ENCODE results near the gene CDK13.

Gene CDK13

GRCh38 chr7:40072268-40072667 is 122.2 kb downstream of the CDK13 start:
- in situ Hi-C loops (cut with MboI; ENCODE audit: low pct_unique_long_range_greater_than_20kb, low sequenced_read_pairs, unreplicated experiment): no loop called here
- DNase-seq (ENCODE audit: low spot score): no peak
- TF ChIP-seq, protein P1, sequence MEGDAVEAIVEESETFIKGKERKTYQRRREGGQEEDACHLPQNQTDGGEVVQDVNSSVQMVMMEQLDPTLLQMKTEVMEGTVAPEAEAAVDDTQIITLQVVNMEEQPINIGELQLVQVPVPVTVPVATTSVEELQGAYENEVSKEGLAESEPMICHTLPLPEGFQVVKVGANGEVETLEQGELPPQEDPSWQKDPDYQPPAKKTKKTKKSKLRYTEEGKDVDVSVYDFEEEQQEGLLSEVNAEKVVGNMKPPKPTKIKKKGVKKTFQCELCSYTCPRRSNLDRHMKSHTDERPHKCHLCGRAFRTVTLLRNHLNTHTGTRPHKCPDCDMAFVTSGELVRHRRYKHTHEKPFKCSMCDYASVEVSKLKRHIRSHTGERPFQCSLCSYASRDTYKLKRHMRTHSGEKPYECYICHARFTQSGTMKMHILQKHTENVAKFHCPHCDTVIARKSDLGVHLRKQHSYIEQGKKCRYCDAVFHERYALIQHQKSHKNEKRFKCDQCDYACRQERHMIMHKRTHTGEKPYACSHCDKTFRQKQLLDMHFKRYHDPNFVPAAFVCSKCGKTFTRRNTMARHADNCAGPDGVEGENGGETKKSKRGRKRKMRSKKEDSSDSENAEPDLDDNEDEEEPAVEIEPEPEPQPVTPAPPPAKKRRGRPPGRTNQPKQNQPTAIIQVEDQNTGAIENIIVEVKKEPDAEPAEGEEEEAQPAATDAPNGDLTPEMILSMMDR (IDR thresholded peaks at IDR 0.05; ENCODE audit: extremely low read depth, insufficient read depth, missing control alignments): no peak

GRCh38 chr7:40073239-40073638 is 123.2 kb downstream of the CDK13 start:
- in situ Hi-C loops (cut with MboI; ENCODE audit: low pct_unique_long_range_greater_than_20kb, low sequenced_read_pairs, unreplicated experiment): no loop called here
- DNase-seq (ENCODE audit: low spot score): no peak
- TF ChIP-seq, protein P1 (IDR thresholded peaks at IDR 0.05; ENCODE audit: extremely low read depth, insufficient read depth, missing control alignments): no peak

DNA sequence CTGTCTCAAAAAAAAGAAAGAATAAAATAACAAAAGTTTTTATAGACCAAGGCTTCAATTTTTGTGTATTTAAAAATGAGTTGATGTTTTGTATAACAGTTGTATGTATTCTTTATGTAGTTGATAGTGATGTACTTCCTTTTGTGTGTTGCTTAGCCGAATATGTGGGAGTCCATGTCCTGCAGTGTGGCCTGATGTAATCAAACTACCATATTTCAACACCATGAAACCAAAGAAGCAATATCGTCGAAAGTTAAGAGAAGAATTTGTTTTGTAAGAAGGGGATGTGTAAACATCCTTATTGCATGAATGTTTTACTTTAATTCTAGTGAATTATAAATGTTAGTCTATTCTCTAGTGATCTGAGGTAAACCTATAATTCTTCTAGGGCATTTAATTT is 127.8 kb downstream of the CDK13 start:
- TF ChIP-seq, protein P1 (IDR thresholded peaks at IDR 0.05; ENCODE audit: extremely low read depth, insufficient read depth, missing control alignments): no peak
- in situ Hi-C loops (cut with MboI; ENCODE audit: low pct_unique_long_range_greater_than_20kb, low sequenced_read_pairs, unreplicated experiment): no loop called here
- DNase-seq (ENCODE audit: low spot score): no peak

DNA sequence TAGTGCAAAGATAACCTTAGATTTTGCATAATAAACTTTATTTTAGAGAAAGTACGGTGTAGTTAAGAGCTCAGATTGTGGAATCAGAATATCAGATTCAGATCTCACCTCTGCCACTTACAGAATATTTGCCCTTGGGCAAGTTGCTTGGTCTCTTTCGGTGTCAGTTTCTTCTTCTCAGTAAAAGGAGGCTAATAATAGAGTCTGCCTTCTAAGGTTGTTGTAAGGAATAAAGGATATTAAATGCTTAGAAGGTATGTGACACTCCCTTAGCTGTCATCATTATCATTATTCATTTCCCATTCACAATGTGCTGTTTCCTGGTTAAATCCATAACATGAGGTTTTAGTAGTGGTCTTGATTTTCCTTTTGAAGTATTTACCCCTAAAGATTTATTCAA is 142.1 kb downstream of the CDK13 start:
- in situ Hi-C loops (cut with MboI; ENCODE audit: low pct_unique_long_range_greater_than_20kb, low sequenced_read_pairs, unreplicated experiment): no loop called here
- no peak for DNase-seq (ENCODE audit: low spot score)
- TF ChIP-seq, protein P1 (IDR thresholded peaks at IDR 0.05; ENCODE audit: extremely low read depth, insufficient read depth, missing control alignments): no peak

DNA sequence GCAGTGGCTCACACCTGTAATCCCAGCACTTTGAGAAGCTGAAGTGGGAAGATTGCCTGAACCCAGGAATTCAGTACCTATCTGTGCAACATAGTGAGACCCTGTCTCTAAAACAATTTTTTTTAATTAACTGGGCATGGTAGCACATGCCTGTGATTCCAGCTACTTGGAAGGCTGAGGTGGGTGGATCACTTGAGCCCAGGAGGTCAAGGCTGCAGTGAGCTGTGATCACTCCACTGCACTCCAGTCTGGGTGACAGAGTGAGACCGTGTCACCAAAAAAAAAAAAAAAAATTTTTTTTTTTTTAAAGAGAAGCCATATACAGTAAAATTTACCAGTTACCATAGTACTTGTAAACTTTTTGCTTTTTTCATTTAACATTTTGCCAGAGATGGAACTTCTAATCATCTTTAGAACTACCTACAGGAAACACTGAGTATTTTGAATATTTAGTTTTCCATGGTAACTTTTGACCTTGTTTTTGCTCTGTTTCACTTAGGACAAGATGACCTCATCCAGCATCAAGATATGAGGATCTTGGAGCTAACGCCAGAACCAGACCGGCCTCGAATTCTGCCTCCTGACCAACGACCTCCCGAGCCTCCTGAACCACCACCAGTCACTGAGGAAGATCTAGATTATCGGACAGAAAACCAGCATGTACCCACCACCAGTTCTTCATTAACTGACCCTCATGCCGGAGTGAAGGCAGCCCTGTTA is 143.7 kb downstream of the CDK13 start:
- in situ Hi-C loops (cut with MboI; ENCODE audit: low pct_unique_long_range_greater_than_20kb, low sequenced_read_pairs, unreplicated experiment): no loop called here
- TF ChIP-seq, protein P1 (IDR thresholded peaks at IDR 0.05; ENCODE audit: extremely low read depth, insufficient read depth, missing control alignments): no peak
- DNase-seq (ENCODE audit: low spot score): no peak

GRCh38 chr7:40095230-40095629 is 145.2 kb downstream of the CDK13 start:
- DNase-seq (ENCODE audit: low spot score): no peak
- TF ChIP-seq, protein P1 (IDR thresholded peaks at IDR 0.05; ENCODE audit: extremely low read depth, insufficient read depth, missing control alignments): no peak
- in situ Hi-C loops (cut with MboI; ENCODE audit: low pct_unique_long_range_greater_than_20kb, low sequenced_read_pairs, unreplicated experiment): no loop called here
